ENCODE data around the gene NEK6. TPM values are rescaled to one million over a fixed set of nuclear protein-coding genes. Genes with fewer than 3 reads are reported as not detected.

NEK6 gene
- total RNA-seq, 2 experiments from 2014 or later = 5.6 to 16.4 TPM

- H2AFZ ChIP-seq (ENCODE audit: low read length) = no peak overlapping the region
- DNase-seq (ENCODE audit: low spot score) = no peak
- H3K4me3 ChIP-seq (ENCODE audit: low read depth, low read length, poor library complexity, severe bottlenecking) = no peak overlapping the region
- no peaks in the 10 kb centered on the region for H3K9me3 ChIP-seq (ENCODE audit: low read length)
- no peaks in the 10 kb centered on the region for H3K79me2 ChIP-seq (ENCODE audit: insufficient read depth, low read depth, low read length)
- no peak overlapping the region for H3K27ac ChIP-seq (ENCODE audit: low read depth, low read length, poor library complexity, severe bottlenecking)
- POLR2A ChIA-PET = no interaction called here
- no TSS peak for BruUV-seq (replicated peaks)
- TF ChIP-seq EZH2phosphoT487 (IDR thresholded peaks at IDR 0.05; ENCODE audit: borderline replicate concordance, low read depth, low read length) (no peak), CTCF (conservative IDR thresholded peaks at IDR 0.05; ENCODE audit: low read length) (no peak)
- peaks cover 58% of the 10 kb centered on the region for H3K4me1 ChIP-seq (ENCODE audit: insufficient read depth, low read length, poor library complexity, severe bottlenecking)
- CTCF ChIA-PET (ENCODE audit: unreplicated experiment) = interaction anchor here (0.6 kb wide), 1 partner anchor 26 kb away, joined by 3 read pairs; no protein-coding TSS in a partner anchor
- no peaks in the 10 kb centered on the region for H3K36me3 ChIP-seq (ENCODE audit: insufficient read depth, low read length)
- peak overlapping the region; percentile 22; the same call in 1 of the 2 replicates for H3K4me2 ChIP-seq (ENCODE audit: low read length)
- intact Hi-C loops (cut with micrococcal nuclease; ENCODE audit: unreplicated experiment) = no loop called here
- no peaks in the 10 kb centered on the region for H4K20me1 ChIP-seq (ENCODE audit: insufficient read depth, low read length)
- H3K9me2 ChIP-seq (ENCODE audit: insufficient read depth, low read length) = no peaks in the 10 kb centered on the region
Measured at GRCh38 chr9:124290743-124291554, 33.2 kb downstream of the NEK6 start.

- peak; percentile 25 for DNase-seq (ENCODE audit: low spot score)
- intact Hi-C loops (cut with micrococcal nuclease; ENCODE audit: unreplicated experiment) = no loop called here
- Histone ChIP-seq H3K4me2 (ENCODE audit: low read length) (peak overlapping the region; percentile 22), H3K9me2 (ENCODE audit: insufficient read depth, low read length) (no peaks in the 10 kb centered on the region), H3K9me3 (ENCODE audit: low read length) (no peaks in the 10 kb centered on the region), H3K27ac (ENCODE audit: low read depth, low read length, poor library complexity, severe bottlenecking) (no peak overlapping the region), H3K36me3 (ENCODE audit: insufficient read depth, low read length) (no peaks in the 10 kb centered on the region), H4K20me1 (ENCODE audit: insufficient read depth, low read length) (no peaks in the 10 kb centered on the region), H3K4me1 (ENCODE audit: insufficient read depth, low read length, poor library complexity, severe bottlenecking) (peaks cover 48% of the 10 kb centered on the region), H3K4me3 (ENCODE audit: low read depth, low read length, poor library complexity, severe bottlenecking) (no peak overlapping the region), H2AFZ (ENCODE audit: low read length) (no peak overlapping the region), H3K79me2 (ENCODE audit: insufficient read depth, low read depth, low read length) (no peaks in the 10 kb centered on the region)
- TF ChIP-seq EZH2phosphoT487 (IDR thresholded peaks at IDR 0.05; ENCODE audit: borderline replicate concordance, low read depth, low read length) (no peak), CTCF (conservative IDR thresholded peaks at IDR 0.05; ENCODE audit: low read length) (peak; percentile 52; the same call in 1 of the 2 replicates)
- ChIA-PET POLR2A (no interaction called here), CTCF (ENCODE audit: unreplicated experiment) (no interaction called here)
- no TSS peak for BruUV-seq (replicated peaks)
Measured at GRCh38 chr9:124291801-124292396, 34.1 kb downstream of the NEK6 start.
